Measurements from ENCODE around the gene GP1BA. TPM values are rescaled to one million over a fixed set of nuclear protein-coding genes. Genes with fewer than 3 reads are reported as not detected.
A peak's percentile ranks its signal among the peaks of the same experiment; 100 is the strongest.

Gene GP1BA
- total RNA-seq, 1 donor from 2014 or later: not detected

- DNase-seq (ENCODE audit: low read depth) (no peak), FAIRE-seq (no peak)
- TF ChIP-seq CTCF (IDR thresholded peaks at IDR 0.05; ENCODE audit: insufficient read depth, low read length, severe bottlenecking): no peak
- no peaks in the 10 kb centered on the region for H3K27me3 ChIP-seq (ENCODE audit: control insufficient read depth, insufficient read depth, low read length)
- no peak overlapping the region for H3K4me3 ChIP-seq (ENCODE audit: low read depth, low read length)
- peaks cover 18% of the 10 kb centered on the region for H3K36me3 ChIP-seq (ENCODE audit: control insufficient read depth, insufficient read depth, low read length)
These were observed 41.4 kb downstream of the GP1BA start for GRCh38 chr17:4973256-4974114.

- TF ChIP-seq CTCF (IDR thresholded peaks at IDR 0.05; ENCODE audit: insufficient read depth, low read length, severe bottlenecking): no peak
- Histone ChIP-seq H3K36me3 (ENCODE audit: control insufficient read depth, insufficient read depth, low read length) (peaks cover 22% of the 10 kb centered on the region), H3K4me3 (ENCODE audit: low read depth, low read length) (no peak overlapping the region), H3K27me3 (ENCODE audit: control insufficient read depth, insufficient read depth, low read length) (no peaks in the 10 kb centered on the region)
- FAIRE-seq: no peak
- no peak for DNase-seq (ENCODE audit: low read depth)
These were observed 42.1 kb downstream of the GP1BA start for GRCh38 chr17:4974115-4974670.

GRCh38 chr17:4978726-4979125 lies 46.6 kb downstream of the GP1BA start:
- Histone ChIP-seq H3K36me3 (ENCODE audit: control insufficient read depth, insufficient read depth, low read length) (peaks cover 24% of the 10 kb centered on the region), H3K4me3 (ENCODE audit: low read depth, low read length) (no peak overlapping the region), H3K27me3 (ENCODE audit: control insufficient read depth, insufficient read depth, low read length) (no peaks in the 10 kb centered on the region)
- TF ChIP-seq CTCF (IDR thresholded peaks at IDR 0.05; ENCODE audit: insufficient read depth, low read length, severe bottlenecking): no peak
- DNase-seq (ENCODE audit: low read depth) (no peak), FAIRE-seq (no peak)

- Histone ChIP-seq H3K4me3 (ENCODE audit: low read depth, low read length) (no peak overlapping the region), H3K27me3 (ENCODE audit: control insufficient read depth, insufficient read depth, low read length) (no peaks in the 10 kb centered on the region), H3K36me3 (ENCODE audit: control insufficient read depth, insufficient read depth, low read length) (peaks cover 28% of the 10 kb centered on the region)
- peak; percentile 67 for TF ChIP-seq CTCF (IDR thresholded peaks at IDR 0.05; ENCODE audit: insufficient read depth, low read length, severe bottlenecking)
- DNase-seq (ENCODE audit: low read depth): peak; percentile 43
- no peak for FAIRE-seq
These were observed 48.7 kb downstream of the GP1BA start for GRCh38 chr17:4980644-4981216.

- FAIRE-seq (no peak), DNase-seq (ENCODE audit: low read depth) (no peak)
- Histone ChIP-seq H3K36me3 (ENCODE audit: control insufficient read depth, insufficient read depth, low read length) (peaks cover 25% of the 10 kb centered on the region), H3K4me3 (ENCODE audit: low read depth, low read length) (no peak overlapping the region), H3K27me3 (ENCODE audit: control insufficient read depth, insufficient read depth, low read length) (no peaks in the 10 kb centered on the region)
- no peak for TF ChIP-seq CTCF (IDR thresholded peaks at IDR 0.05; ENCODE audit: insufficient read depth, low read length, severe bottlenecking)
These were observed 50.2 kb downstream of the GP1BA start for GRCh38 chr17:4982305-4982704.

Other genes starting within 250 kb of the GP1BA start
- 11.8 and 13.7 TPM in 2 replicates for gene PELP1, start 228.1 kb upstream of the GP1BA start, total RNA-seq
- gene ARRB2, start 221.6 kb upstream of the GP1BA start, total RNA-seq: 2.9 and 6.5 TPM in 2 replicates
- gene MED11, start 200.8 kb upstream of the GP1BA start, total RNA-seq: 10.5 and 16.5 TPM in 2 replicates
- under 0.01 and 0.38 TPM in 2 replicates for gene ZMYND15, start 192.4 kb upstream of the GP1BA start, total RNA-seq
- gene CXCL16, start 192.3 kb upstream of the GP1BA start, total RNA-seq: 9.2 and 12.7 TPM in 2 replicates
- gene TM4SF5, start 160.4 kb upstream of the GP1BA start, total RNA-seq: not detected in 2 replicates
- 0.77 TPM in 1 of 2 replicates, not detected in the other for gene VMO1, start 145.9 kb upstream of the GP1BA start, total RNA-seq
- not detected in 2 replicates for gene GLTPD2, start 143.3 kb upstream of the GP1BA start, total RNA-seq
- 144 and 157 TPM in 2 replicates for gene PSMB6, start 136.1 kb upstream of the GP1BA start, total RNA-seq
- gene PLD2, start 125.1 kb upstream of the GP1BA start, total RNA-seq: 20.0 and 41.6 TPM in 2 replicates
- gene MINK1, start 98.9 kb upstream of the GP1BA start, total RNA-seq: 58.4 and 91.7 TPM in 2 replicates
- gene C17orf107, start 32.7 kb upstream of the GP1BA start, total RNA-seq: 5.5 and 8.3 TPM in 2 replicates
- 0.13 and 0.79 TPM in 2 replicates for gene CHRNE, start 29.2 kb upstream of the GP1BA start, total RNA-seq
- 51.6 and 71.8 TPM in 2 replicates for gene SLC25A11, start 7.8 kb downstream of the GP1BA start, total RNA-seq
- 15.8 and 26.0 TPM in 2 replicates for gene RNF167, start 8.0 kb downstream of the GP1BA start, total RNA-seq
- gene PFN1, start 16.3 kb downstream of the GP1BA start, total RNA-seq: 440 and 907 TPM in 2 replicates
- gene ENO3, start 18.8 kb downstream of the GP1BA start, total RNA-seq: 0.51 and 1.8 TPM in 2 replicates
- 40.5 and 64.0 TPM in 2 replicates for gene SPAG7, start 35.5 kb downstream of the GP1BA start, total RNA-seq
- gene CAMTA2, start 55.4 kb downstream of the GP1BA start, total RNA-seq: 4.7 and 5.9 TPM in 2 replicates
- gene INCA1, start 65.2 kb downstream of the GP1BA start, total RNA-seq: 0.13 and 0.53 TPM in 2 replicates
- gene KIF1C, start 65.7 kb downstream of the GP1BA start, total RNA-seq: 89.0 and 232 TPM in 2 replicates
- gene SLC52A1, start 103.1 kb downstream of the GP1BA start, total RNA-seq: 0.26 and 0.53 TPM in 2 replicates
- 0.53 and 0.64 TPM in 2 replicates for gene ZFP3, start 146.2 kb downstream of the GP1BA start, total RNA-seq
- gene ZNF232, start 179.6 kb downstream of the GP1BA start, total RNA-seq: 8.2 and 10.0 TPM in 2 replicates
- not detected in 2 replicates for gene USP6, start 183.8 kb downstream of the GP1BA start, total RNA-seq

All from bronchial epithelial cell (primary cell).